Activated T-cell treated with anti-CD3 and anti-CD28 coated beads for 4 hours (primary cell): ENCODE measurements around the gene AMDHD1.

Experiments
- DNase-seq: peaks from one replicate; pipeline ENCODE4 v3.0.0-alpha.2; 2020

Gene AMDHD1, protein sequence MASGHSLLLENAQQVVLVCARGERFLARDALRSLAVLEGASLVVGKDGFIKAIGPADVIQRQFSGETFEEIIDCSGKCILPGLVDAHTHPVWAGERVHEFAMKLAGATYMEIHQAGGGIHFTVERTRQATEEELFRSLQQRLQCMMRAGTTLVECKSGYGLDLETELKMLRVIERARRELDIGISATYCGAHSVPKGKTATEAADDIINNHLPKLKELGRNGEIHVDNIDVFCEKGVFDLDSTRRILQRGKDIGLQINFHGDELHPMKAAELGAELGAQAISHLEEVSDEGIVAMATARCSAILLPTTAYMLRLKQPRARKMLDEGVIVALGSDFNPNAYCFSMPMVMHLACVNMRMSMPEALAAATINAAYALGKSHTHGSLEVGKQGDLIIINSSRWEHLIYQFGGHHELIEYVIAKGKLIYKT

DNA sequence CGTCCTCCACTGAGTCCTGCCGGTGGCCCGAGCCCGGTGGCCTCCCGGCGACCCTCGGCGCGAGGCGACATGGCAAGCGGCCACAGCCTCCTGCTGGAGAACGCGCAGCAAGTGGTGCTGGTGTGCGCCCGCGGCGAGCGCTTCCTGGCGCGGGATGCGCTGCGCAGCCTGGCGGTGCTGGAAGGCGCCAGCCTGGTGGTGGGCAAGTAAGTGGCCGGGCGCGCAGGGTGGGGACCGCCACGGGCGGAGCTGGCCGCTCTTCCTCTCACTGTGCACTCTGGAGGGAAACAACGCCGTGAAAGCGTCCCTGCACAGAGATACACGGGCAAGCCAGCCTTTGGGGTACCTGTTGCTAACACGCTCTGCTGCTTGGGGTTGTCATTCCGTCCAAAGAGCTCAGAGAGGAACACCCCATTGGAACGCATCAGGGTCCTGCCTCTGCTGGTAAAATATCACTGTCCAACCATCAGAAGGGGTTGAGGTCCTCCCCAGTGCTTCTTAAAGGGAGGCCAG is at the start of gene AMDHD1:
TSS of gene AMDHD1 (plus strand) at position 2 of the 513 bp plus-strand sequence. CDS start at position 70, 68 bp downstream.
- DNase-seq = peak; percentile 35

DNA sequence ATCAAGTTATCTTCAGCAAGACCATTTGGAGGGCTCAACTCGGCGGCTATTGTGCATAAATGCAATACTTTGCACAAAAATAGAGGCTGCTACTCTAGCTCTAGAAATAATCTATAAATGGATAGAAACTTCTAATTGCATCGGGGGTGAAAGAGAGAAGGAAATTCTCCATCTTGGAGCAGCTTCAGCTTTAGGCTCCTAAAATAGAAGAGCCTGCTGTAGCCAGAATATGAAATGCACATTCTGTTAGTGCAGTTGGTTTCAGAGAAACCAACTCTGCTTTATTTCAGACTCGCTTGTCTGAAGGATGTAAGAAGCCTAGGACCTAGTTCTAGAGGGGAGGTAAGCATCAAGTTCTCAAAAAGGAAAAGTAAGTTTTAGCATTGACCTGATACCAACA is 46.3 kb upstream of the AMDHD1 start:
- DNase-seq = no peak

DNA sequence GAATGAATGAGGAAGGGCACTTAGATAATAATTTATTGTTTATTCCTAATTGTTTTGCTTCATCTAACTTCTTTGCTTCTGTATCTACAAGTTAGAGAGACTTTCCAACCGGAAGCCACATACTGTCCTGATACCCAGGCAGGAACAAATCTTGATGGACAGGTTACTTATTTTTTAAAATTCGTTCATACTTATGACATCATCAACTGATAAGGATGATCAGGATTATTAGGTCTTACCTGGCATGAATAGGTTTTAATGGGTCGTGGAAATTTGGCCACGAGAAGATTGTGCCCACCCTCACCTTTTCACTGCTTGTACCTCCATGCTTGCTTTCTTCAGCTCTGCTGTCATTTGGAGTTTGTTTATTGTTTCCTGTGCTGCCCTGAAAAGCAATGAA is 45.0 kb upstream of the AMDHD1 start:
- DNase-seq = no peak

DNA sequence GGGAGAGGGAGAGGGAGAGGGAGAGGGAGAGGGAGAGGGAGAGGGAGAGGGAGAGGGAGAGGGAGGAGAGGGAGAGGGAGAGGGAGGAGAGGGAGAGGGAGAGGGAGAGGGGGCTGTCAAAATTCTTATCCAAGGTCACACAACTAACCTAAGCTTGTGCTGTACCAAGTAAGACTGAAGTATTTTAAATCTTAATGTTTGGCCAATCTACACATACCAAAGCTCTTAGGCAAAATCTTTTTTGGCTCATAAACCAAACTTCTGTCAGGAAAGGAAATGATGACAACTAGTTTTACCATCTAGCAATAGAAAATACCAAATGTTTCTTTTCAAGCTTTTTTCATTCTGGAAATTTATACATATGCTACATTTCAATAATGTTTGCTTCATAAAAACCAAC is 34.6 kb upstream of the AMDHD1 start:
- no peak for DNase-seq

DNA sequence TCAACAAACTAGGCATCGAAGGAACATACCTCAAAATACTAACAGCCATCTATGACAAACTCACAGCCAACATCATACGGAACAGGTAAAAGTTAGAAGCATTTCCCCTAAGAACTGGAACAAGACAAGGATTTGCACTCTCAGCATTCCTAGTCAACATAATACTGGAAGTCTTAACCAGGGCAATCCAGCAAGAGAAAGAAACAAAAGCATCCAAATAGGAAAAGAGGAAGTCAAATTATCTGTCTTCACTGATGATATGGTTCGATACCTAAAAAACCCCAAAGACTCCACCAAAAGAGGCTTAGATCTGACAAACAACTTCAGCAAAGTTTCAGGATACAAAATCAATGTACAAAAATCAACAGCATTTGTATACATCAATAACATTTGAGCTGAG is 33.3 kb upstream of the AMDHD1 start:
- no peak for DNase-seq

DNA sequence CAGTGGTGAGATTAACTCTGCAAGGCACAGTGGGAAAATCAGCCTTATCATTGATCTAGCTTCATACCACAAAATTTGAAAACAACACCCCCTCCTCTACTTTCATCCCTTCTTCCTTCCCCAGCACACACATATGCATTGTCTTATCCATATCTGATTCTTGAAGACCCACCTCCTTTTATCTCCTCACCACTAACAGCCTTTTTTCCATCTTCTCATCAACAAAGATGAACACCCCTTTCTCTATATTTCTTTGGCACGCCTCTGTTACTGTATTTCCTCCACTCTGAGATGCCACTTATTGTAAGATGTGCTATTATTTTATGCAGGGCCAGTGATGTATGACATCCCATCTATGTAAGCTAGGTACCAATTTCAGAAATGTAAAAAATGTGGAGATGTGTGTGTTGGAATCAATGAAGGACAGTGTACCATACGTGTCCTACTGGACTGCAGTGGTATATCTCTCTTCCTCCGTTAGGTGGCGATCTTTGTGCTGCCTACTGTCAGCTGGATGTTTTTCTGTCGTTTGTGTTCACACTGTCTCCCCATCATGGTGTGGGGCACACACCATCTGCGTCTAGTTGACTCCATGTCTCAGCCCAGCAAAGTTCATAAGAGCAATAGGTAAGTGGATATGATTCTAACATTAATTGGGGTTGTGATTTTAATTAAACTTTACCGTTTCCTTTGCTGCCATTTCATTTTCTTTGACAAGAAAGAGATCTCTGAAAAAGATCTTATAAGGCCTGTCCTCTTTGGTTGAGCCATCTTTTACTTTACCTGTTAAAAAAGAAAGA is 24.7 kb upstream of the AMDHD1 start:
- DNase-seq = peak; percentile 21

DNA sequence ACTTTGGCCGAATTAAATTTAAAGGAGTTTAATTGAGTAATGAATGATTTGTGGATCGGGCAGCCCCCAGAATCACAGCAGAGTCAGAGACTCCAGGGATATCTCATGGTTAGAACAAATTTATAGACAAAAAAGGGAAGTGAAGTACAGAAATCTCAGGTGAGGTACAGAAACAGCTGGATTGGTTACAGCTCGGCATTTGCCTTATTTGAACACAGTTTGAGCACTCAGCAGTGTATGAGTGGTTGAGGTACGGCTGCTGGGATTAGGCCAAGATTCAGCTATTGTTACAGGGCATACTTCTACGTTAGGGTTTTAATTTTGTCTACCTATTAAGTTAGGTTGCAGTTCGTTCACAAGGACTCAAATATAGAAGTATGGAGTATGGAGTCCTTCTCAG is 24.0 kb upstream of the AMDHD1 start:
- no peak for DNase-seq

DNA sequence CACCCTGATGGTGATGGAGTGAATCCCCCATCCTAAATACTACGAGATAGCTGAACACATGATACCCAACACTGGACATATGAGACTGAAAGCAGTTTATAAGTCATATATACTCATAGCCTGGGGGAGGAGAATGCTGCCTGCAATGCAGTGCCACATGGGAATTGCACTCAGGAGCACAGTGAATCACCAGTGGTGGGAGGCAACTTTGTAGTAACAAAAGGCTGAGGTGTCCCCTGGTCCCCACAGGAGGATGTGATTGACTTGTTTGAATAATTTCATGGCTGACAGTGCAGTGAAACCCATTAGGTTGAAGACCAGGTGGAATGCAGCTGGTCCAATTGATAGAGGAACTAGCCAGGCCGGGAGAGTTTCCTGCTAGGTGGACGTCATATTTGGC is 20.9 kb upstream of the AMDHD1 start:
- no peak for DNase-seq

DNA sequence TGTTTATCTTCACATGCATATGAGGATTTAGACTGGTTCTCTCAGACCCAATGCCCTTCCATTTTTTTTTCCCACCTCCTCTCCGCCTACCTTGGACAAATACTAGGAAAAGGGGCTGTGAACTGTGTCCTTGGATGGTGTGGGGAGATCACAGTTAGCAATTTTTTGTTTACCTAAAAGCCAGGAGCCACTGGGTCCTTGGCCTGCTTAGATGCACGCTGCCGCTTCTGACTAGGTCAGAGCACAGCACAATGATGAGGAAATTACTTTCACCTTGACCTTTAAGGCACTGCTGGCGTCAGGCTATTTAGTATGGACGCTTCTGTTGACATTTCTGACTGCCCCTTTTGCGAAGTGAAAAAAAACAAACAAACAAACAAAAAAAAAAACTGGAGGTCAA is 2.6 kb upstream of the AMDHD1 start:
- DNase-seq = no peak

DNA sequence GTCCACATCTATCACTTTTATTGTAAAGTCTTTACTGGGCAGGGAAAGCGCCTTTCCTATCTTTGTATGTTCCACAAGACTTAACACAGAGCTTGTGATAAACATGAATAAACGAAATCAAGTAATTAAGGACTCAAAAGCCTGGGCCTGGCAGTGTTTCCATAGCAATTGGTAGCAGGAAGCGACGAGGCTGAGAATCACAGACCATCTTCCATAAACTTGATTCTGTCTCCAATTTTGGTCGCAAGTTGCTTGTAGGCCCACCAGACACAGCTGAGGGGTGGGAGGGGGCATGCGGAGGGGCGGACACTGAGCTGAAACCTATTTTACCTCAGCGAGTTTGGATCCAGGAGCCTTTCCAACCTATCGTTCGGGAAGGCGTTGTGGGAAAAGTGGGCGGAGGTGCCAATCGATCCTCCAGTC is 1.0 kb upstream of the AMDHD1 start:
- no peak for DNase-seq

DNA sequence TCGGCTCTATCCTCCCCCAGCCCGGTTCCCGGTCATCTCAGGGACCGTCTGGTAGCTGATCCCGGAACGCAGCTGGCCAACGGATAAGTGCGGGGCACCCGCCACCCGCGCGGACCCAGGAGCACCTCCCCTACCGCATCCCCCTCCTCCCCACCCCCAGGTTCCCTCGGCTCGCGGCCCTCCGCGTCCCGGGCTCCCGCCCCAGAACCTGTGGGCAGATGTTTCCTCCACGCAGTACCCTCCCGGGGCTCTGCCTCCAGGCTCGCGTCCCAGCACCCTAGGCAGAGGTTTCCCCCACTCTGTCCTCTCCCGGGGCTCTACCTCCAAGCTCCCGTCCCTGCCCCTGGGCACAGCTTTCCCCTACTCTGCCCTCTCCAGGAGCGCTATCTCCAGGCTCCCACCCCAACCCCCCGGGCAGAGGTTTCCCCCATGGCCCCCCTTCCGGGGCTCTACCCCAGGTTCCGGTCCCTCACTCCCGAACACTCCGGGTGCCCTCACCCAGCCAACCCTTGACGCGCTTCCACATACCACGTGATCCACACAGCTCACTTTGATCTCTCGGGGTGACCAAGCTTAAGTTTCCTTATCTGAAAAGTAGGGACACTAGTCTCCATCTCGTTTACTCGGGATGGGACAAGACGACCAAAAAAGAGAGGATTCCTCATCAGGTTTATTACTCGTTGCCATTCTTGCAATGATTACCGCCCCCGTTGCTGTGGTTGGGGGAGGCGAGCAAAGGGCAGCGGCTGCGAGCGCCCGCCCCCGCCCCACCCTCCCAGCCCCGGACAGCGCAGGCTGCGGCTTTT is 404 bp upstream of the AMDHD1 start, which contains the start of gene CCDC38:
TSS of gene CCDC38 (minus strand) at position 91 of the 806 bp plus-strand sequence. CDS start 6,105 bp downstream, outside the sequence.
- DNase-seq = peak; percentile 66

DNA sequence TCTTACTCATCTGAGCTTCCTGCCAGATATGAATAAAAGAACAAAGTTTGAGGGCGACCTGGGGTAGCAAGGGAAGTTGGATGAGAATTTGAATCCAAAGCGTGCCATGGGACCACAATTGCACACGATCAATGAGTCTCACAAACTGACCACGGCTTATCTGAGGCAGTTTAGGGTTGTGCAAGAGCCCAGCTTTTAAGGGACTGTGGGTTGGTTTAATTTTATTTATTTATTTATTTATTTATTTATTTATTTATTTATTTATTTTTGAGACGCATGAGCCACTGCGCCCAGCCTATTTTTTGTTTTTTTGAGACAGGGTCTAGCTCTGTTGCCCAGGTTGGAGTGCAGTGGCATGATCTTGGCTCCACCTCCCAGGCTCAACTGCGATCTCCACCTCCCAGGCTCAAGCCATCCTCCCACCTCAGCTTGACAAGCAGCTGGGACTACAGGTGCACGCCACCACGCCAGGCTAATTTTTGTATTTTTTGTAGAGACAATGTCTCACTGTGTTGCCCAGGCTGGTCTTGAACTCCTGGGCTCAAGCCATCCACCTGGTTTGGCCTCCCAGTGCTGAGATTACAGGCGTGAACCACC is 1.1 kb downstream of the AMDHD1 start:
- DNase-seq = no peak

DNA sequence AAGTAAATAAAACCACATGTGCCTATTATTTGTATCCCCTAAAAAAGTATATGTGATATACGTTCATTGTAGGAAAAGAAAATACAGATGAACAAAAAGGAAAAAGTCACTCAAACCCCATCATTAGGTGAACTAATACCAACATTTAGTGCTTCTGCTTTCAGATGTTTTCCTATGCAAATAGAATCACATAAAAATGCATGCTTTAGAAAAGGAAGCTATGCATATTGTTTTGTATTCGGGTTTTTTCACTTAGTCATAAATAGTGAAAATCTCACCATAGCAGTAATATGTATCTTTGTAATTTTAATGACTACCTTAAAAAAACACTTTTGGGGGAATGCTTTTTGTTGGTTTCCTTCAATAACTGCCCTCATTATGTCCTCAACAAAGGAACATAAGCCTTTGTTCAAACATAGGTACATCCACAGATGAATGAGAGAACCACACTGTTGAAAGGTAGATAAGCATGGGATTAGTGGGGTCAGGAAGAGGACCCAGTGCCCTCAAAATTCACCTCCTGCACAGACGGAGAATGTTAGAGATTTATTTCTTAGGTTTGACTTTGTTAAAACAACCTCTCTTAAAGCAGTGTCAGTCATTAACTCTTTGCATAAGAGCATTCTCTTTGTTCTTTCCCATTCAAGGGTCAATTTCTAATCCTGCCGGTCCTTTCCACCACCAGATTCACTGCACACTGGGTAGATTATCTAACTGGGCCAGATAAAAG is 6.5 kb downstream of the AMDHD1 start:
- no peak for DNase-seq

DNA sequence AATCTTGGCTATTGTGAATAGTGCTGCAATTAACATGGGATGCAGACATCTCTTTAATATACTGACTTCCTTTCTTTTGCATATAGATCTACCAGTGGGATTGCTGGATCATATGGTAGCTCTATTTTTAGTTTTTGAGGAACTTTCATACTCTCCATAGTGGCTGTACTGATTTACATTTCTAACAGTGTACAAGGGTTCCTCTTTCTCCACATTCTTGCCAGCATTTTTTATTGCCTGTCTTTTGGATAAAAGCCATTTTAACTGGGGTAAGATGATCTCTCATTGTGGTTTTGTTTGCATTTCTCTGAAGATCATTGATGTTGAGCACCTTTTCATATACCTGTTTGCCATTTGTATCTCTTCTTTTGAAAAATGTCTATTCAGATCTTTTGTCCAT is 8.4 kb downstream of the AMDHD1 start:
- no peak for DNase-seq

DNA sequence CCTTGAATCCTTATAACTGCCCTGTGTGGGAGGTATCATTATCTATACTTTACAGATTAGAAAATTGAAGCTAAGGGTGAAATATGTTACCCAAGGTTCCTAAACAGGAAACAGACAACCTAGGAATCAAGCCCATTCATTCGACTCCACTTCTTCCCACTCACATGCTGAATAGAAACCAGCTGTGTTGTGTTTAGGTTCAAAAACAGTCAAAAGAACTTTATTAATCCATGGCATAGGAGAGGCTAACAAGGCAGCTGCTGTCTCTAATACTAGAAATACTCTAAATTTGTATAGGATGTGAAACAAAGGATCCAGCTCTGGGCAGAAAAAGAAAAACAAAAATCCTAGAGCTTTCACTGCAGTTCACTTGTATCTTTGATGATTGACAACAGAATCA is 9.9 kb downstream of the AMDHD1 start:
- DNase-seq = no peak

DNA sequence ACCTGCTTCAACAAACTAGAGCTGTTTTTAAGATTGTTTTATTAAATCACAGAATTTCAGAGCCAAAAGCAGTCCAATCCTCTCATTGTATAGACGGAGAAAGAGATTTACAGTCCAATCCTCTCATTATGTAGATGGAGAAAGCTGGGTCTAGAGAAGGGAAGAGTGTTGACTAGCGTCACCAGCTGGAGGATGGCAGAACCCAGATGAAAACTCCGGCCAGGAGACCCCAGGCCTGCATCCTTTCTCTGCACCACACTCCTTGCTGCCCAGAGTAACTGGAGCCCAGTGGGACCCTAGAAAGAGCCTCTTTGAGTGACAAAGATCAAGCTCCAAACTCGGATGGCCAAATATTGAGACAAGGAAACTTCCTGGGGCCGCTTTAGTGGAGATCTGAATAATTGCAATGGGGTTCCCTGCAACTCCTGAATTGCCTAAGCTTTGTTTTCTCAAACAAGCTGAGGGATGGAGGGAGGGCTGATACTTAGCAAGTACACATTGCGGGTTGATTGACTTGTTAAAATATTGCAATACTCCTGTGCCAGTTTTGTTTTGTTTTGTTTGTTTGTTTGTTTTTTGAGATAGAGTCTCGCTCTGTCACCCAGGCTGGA is 12.5 kb downstream of the AMDHD1 start:
- no peak for DNase-seq

DNA sequence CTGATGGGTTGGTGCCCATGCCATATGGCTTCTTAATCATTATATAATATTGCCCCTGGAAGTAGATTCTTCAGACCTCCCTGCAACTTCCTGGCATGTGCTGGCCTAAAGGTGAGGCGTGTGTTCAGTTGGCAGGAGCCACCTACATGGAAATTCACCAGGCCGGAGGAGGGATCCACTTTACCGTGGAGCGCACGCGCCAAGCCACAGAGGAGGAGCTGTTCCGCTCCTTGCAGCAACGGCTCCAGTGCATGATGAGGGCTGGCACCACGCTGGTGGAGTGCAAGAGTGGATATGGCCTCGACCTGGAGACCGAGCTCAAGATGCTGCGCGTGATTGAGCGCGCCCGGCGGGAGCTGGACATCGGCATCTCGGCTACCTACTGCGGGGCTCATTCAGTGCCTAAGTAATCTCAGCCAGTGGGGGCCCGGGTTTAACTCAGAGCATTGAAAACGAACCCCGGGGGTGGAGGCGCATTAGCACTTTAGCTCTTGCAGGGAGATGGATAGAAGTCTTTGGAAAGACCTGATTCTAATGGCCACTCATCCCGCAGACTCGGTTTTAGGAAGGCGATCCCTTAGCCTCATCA is 13.5 kb downstream of the AMDHD1 start:
- DNase-seq = no peak

DNA sequence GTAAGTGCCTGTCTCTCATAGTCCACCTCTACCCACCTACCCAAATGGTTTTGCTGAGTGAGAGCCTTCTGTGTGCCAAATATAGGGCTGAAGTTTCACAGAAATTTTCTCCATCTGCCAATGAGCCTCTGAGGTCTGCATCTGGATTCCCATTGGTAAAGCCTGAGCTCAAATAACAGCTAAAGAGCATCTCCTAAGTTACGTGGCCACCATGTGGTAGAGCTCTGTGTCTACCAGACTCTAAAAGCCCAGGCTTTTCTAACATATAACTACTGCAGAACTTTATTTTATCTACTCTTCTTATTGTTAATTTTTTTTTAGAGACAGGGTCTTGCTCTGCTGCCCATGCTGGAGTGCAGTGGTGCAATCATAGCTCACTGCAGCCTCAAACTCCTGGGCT is 16.0 kb downstream of the AMDHD1 start:
- DNase-seq = no peak

DNA sequence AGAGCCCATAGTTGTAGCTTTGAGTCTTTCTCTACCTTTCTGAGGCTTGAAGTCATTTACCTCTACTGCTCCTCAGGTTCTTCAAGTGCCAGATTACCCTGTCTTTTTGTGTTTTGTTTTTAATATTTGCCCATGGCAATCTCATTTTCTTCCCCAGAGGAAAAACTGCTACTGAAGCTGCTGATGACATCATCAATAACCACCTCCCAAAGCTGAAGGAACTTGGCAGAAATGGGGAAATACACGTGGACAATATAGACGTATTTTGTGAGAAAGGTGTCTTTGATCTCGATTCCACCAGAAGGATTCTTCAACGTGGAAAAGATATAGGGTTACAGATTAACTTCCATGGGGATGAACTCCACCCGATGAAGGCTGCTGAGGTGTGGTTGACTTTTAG is 17.1 kb downstream of the AMDHD1 start:
- no peak for DNase-seq

DNA sequence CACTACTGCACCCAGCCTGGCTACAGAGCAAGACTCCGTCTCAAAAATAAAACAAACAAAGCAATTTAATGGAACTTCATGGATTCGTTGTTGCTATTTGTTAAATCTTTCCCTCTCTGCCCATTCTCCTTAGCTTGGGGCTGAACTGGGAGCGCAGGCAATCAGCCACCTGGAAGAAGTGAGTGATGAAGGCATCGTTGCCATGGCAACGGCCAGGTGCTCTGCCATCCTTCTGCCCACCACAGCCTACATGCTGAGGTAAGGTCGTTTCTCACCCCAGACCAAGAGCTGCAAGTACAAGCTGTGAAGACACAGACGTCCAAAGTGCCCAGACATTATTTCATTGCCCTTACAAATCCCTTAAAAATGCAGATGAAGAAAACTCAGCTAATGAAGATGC is 19.1 kb downstream of the AMDHD1 start:
- no peak for DNase-seq

DNA sequence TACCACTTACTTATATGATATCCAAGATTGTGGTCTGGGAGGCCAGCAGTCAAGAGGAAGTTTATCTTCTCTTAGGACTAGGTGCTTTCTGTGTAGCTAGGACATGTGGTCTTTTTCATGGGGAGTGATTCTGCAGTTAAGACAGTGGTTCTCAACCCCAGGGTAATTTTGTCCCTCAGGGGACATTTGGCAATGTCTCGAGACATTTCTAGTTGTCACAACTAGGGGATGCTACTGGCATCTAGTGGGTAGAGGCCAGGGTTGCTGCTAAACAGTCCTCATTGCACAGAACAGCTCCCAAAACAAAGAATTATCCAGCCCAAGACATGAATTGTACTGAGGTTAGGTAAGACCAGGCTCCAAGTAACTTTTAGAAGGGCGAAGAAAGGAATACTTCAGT is 20.0 kb downstream of the AMDHD1 start:
- no peak for DNase-seq
